Aorta (tissue), 5 donors: ENCODE measurements around the gene PYROXD2. TPM values are rescaled to one million over a fixed set of nuclear protein-coding genes. Genes with fewer than 3 reads are reported as not detected.

Source experiments
- ATAC-seq: fragments of 200-7000 bp; cut with Tn5 transposase; one replicate; pipeline ENCODE4 v1.9.1; 2022; ENCODE audit warnings: moderate library complexity; ENCODE audit not compliant: low FRiP score
- DNase-seq, 2 donors: peaks; one replicate each; pipeline ENCODE4 v3.0.0-alpha.2; 2020
- H3K27ac ChIP-seq, 2 donors: one replicate each; pipeline ENCODE4 v1.5.1; 2013; ENCODE audit warnings: low read length in 2 of 2, mild to moderate bottlenecking in 2 of 2, moderate library complexity in 2 of 2, control low read depth in 1 of 2, inconsistent platforms in 1 of 2, low read depth in 1 of 2
- H3K27me3 ChIP-seq, 2 donors: one replicate each; pipeline ENCODE4 v1.6.1; 2013; ENCODE audit warnings: control low read depth in 1 of 2, low read length in 1 of 2, mild to moderate bottlenecking in 1 of 2, moderate library complexity in 1 of 2; ENCODE audit not compliant: insufficient read depth in 2 of 2, control insufficient read depth in 1 of 2
- H3K36me3 ChIP-seq, 2 donors: one replicate each; pipeline ENCODE4 v1.6.1; 2013; ENCODE audit warnings: control low read depth in 1 of 2, low read length in 1 of 2, mild to moderate bottlenecking in 1 of 2; ENCODE audit not compliant: insufficient read depth in 2 of 2, control insufficient read depth in 1 of 2
- H3K4me1 ChIP-seq, 2 donors: one replicate each; pipeline ENCODE4 v1.6.1; 2013; ENCODE audit warnings: low read length in 2 of 2, control low read depth in 1 of 2, mild to moderate bottlenecking in 1 of 2, moderate library complexity in 1 of 2; ENCODE audit not compliant: insufficient read depth in 2 of 2, control insufficient read depth in 1 of 2
- H3K4me3 ChIP-seq, 2 donors: one replicate each; pipeline ENCODE4 v1.5.1; 2013; ENCODE audit warnings: low read length in 2 of 2, control low read depth in 1 of 2, mild to moderate bottlenecking in 1 of 2
- H3K9me3 ChIP-seq: one replicate; pipeline ENCODE4 v1.6.1; 2013; ENCODE audit warnings: mild to moderate bottlenecking, low read length; ENCODE audit not compliant: control insufficient read depth
- WGBS, 2 donors: extraction: QIAGEN DNeasy Blood & Tissue Kit; methylation state at CpG; one replicate each; pipeline ENCODE4 v1.1.7; 2013; 5-methylcytosine and 5-hydroxymethylcytosine counted together
- intact Hi-C, 2 donors: fragments of 100-400 bp; cut with DNase I; formaldehyde crosslinking; loops; one replicate each; pipeline versions ENCODE4 v1.14.2 to v1.15.0; 2022
- polyA plus RNA-seq, 2 donors: library from polyadenylated mRNA; stranded (reverse); fragments of 200-250 nt; gene quantifications; one replicate each; pipeline ENCODE4 v1.2.3, GENCODE V29; 2013
- total RNA-seq, 2 donors: library from RNA; stranded (reverse); fragmentation: NEBNext Ultra II Directional; extraction: Animal tissue kit (Norgen Biotek cat#: 25700); gene quantifications; one replicate each; pipeline ENCODE4 v1.2.1, GENCODE V29; 2021
- donor health status: healthy with polysubstance abuse.
- donor health status: Bipolar disorder and iron deficiency.
- donor health status: DM: no; HTN: no; CAD: no.
- donor health status: DM: no; HTN: no; CAD: no.
- donor health status: DM: yes; HTN: yes; CAD: no.

The PYROXD2 gene
- total and polyA plus RNA-seq, 4 donors = 1.8 to 21.9 (median 13.2) TPM

DNA sequence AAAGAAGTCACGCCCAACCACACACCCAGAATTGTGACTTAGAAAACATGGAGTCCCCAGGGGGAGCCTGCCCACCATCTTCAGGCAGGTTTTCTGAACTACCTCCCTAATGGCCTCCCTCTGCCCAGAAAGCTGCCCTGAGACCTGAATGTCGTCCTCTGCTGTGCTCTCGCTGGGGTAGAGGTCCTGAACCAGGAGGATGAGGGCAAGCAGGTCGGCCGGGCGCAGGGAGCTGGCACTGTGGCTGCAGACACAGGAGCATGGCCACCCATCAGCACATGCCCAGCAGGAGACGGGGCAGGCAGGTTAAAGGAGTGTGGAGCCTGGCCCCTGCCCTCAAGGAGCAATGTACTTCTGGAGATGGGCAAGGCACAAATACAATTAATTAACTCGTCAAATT is 15.4 kb upstream of the PYROXD2 start:
- Histone ChIP-seq H3K4me3 (no peak overlapping the region), H3K27ac (no peak overlapping the region), H3K27me3 (no peaks in the 10 kb centered on the region), H3K9me3 (no peaks in the 10 kb centered on the region), H3K36me3 (peaks cover 0 to 23% of the 10 kb centered on the region in 2 donors), H3K4me1 (no peaks in the 10 kb centered on the region)
- 98% methylated on average over 8 of the region's 8 CpGs for WGBS, 2 donors
- ATAC-seq = no peak
- no peak for DNase-seq
- intact Hi-C loops = no loop called here

DNA sequence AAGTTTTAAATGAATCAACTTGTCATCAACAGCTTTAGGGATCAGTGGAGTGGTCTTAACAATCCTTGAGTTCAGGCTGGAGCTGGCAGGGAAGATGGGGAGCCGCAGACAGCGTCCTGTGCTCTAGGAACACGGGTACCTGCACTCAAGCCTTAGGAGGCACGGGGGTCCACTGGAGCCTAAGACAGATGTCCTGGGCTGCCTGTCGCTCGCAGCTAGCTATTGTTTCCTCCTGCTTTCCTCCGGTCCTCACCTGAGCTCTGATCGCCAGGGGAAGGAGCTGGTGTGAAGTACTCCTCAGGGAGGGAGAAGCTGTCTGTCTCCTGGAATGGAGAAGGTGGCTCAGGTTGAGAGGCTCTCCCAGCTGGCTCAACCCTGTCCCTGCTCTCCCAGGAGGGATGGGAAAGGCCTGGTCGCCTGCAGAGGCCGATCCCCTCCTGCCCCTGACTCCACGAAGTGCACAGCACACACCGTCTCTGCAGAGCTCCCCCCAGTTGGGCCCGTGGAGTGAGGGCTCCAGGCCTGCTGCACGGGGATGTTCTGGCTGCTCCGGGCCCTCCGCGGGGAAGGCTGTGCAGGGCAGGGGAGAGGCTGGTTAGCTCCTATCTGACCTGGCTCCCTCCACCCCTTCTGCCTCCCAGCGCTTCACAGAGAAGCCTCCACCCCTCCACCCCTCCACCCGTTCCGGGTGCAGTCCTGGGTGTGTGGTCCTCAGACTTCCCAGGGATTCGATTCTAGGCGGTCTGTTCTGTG is 14.5 kb upstream of the PYROXD2 start:
- H3K27ac ChIP-seq = no peak overlapping the region
- H3K4me3 ChIP-seq = no peak overlapping the region
- no peaks in the 10 kb centered on the region for H3K27me3 ChIP-seq
- intact Hi-C loops = no loop called here
- WGBS, 2 donors = 95 to 96% methylated on average over 22 of the region's 22 CpGs
- no peak for ATAC-seq
- H3K36me3 ChIP-seq = peaks cover 0 to 17% of the 10 kb centered on the region in 2 donors
- no peaks in the 10 kb centered on the region for H3K4me1 ChIP-seq
- no peak for DNase-seq
- no peaks in the 10 kb centered on the region for H3K9me3 ChIP-seq

DNA sequence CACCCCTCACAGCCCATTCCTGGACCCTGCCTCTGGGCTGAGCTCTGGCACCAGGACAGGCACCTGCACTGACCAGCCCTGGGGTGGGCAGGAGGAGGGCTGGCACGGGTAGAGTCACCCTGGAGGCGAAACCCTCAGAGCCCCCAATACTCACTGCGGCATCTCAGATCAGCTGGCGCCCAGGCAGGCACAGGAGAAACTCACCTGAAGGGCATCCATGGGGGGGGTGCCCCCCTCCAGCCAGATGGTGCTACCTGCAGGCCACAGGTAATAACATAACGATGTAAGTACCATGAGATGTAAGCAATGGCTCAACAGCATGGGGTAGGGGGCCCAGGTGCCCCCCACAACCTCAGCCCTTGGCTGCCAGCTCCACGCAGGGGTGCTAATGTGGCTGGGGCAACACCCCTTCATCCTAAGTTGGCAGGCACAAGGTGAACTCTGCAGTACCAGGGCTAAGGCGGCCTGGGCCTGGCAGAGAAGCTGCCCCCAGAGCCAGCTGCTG is 12.1 kb upstream of the PYROXD2 start:
- Histone ChIP-seq H3K4me1 (no peaks in the 10 kb centered on the region), H3K9me3 (no peaks in the 10 kb centered on the region), H3K27me3 (no peaks in the 10 kb centered on the region), H3K36me3 (peaks cover 0 to 12% of the 10 kb centered on the region in 2 donors), H3K4me3 (no peak overlapping the region), H3K27ac (no peak overlapping the region)
- WGBS, 2 donors = 94 to 95% methylated on average over 7 of the region's 7 CpGs
- no peak for DNase-seq
- intact Hi-C loops = no loop called here
- no peak for ATAC-seq

DNA sequence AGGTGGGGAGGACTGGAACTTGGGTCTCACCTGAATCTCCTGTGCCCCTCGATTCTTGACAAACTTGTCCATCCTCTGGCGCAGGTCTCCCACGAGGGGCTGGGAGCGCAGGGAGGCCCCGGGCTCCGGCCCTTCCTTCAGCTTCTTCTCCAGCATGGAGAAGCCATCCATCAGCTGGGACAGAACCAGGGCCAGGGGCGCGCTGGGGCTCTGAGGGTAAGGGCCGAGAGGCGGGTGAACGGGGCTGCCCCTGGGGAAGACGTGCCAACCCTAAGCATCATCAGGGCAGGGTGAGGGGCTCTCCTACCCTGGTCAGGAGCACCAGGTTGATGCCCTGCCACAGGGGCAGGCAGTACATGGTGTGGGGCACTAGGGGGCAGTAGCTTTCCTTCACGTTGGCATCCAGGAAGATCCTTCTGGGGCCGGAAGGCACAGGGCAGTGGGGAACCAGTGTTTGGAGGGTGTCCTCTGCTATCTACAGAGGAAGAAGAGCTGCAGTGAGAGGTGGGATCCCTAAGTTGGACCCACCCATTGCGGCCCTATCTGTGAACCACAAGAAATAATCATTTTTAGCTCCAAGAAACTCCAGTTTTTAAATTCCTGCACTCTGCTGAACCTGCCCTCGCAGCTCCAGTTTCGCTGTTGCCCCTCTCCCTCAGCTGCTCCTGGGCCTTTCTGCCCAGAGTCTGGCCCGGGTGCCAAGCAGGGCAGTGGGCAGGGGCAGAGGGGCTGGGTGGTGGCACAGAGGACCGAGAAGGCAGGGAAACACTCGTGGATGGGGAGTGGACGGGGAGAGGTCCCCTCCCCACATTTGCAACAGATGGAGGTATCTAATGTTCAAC is 10.8 kb upstream of the PYROXD2 start:
- H3K4me3 ChIP-seq = no peak overlapping the region
- no peak overlapping the region for H3K27ac ChIP-seq
- ATAC-seq = no peak
- H3K4me1 ChIP-seq = no peaks in the 10 kb centered on the region
- no peaks in the 10 kb centered on the region for H3K27me3 ChIP-seq
- DNase-seq = no peak
- 83 to 84% methylated on average over 21 of the region's 21 CpGs for WGBS, 2 donors
- intact Hi-C loops = no loop called here
- H3K9me3 ChIP-seq = no peaks in the 10 kb centered on the region
- peaks cover 0 to 9% of the 10 kb centered on the region in 2 donors for H3K36me3 ChIP-seq

DNA sequence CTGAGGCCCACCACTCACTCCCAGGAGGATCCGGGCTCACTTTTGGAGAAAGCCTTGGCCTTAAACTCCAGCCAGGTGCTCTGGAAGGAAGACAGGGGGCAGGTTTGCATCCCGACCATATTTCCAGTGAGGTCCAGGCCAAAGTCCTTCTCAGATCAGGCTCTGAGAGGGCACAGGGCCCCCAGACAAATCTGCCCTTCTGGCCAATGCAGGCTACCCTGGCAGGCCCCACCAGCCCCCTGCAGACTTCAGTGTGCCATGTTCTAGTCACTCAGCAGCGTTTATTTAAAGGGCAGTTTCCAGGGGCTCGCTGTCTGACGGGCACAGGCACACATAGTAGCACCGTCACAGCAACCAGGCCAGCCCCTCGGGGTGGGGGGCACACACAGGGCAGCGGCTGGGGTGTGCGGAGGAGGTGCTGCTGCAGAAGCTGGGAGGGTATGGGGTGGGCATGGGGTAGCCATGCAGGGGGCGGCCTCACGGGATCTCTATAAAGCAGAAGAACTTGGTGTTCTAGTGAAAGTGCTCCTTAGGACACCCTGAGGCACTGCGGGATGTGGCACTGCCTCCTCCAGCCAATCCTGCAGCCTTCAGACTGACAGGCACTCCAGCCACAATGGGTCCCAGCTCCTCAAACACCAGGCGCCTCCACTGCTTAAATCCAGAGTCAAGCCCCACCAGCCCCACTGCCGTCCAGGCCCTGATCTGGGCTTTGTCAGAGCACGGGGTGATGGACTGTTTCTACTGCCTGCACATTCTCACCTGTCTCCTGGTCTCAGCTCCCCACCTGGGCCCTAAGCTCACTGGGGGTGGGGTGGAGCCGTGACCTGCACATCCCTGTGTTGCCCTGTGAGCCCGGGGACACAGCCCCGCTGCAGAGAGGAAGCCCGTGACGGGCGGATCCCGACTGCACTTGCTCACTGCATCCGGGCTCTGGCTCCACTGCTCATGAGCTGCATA is 9.6 kb upstream of the PYROXD2 start:
- H3K27ac ChIP-seq = no peak overlapping the region
- H3K4me1 ChIP-seq = no peaks in the 10 kb centered on the region
- DNase-seq = no peak
- intact Hi-C loops = no loop called here
- no peak overlapping the region for H3K4me3 ChIP-seq
- no peak for ATAC-seq
- H3K27me3 ChIP-seq = no peaks in the 10 kb centered on the region
- no peaks in the 10 kb centered on the region for H3K9me3 ChIP-seq
- peaks cover 0 to 6% of the 10 kb centered on the region in 2 donors for H3K36me3 ChIP-seq
- 90 to 91% methylated on average over 23 of the region's 23 CpGs for WGBS, 2 donors

DNA sequence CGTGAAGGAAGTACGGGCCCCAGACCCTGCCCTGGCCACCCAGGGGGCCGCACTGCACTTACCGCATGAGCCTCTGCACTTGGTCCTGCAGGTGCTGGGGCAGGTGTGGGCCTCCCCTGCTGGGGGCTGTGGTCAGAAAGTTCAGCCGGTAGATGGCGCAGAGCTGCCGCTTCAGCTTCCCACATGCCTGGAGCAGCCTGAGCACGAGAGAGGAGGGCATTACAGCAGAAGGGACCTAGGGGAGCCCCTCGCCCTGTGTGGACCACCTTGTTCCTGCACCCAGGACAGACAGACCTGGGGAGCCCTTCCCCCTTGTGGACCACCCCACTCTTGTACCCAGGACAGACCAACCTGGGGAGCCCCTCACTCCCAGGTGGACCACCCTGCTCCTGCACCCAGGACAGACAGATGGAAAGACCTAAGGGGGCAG is 8.7 kb upstream of the PYROXD2 start:
- DNase-seq (no peak), ATAC-seq (no peak)
- Histone ChIP-seq H3K36me3 (peaks cover 0 to 3% of the 10 kb centered on the region in 2 donors), H3K27ac (no peak overlapping the region), H3K4me3 (no peak overlapping the region), H3K9me3 (no peaks in the 10 kb centered on the region), H3K4me1 (no peaks in the 10 kb centered on the region), H3K27me3 (no peaks in the 10 kb centered on the region)
- intact Hi-C loops = no loop called here
- 82 to 84% methylated on average over 9 of the region's 9 CpGs for WGBS, 2 donors

DNA sequence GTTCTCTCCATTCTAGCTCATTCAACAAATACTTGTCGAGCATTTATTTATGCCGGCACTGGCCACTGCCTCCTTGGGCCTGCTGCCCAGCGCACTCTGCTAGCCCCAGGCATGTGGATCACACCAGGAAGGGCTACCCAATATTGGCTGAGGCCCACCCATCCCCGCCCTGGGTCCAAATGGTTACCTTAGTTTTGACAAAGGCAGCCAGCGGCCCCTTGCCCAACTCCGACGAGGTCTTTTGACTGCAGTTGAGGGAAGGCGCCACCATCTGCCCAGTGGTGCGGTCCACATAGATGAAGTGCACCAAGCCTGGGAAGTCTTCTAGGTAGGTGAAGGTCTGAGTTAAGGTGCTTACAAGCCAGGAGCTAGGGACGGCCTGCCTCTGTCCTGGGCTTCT is 7.2 kb upstream of the PYROXD2 start:
- Histone ChIP-seq H3K9me3 (no peaks in the 10 kb centered on the region), H3K27ac (no peak overlapping the region), H3K27me3 (no peaks in the 10 kb centered on the region), H3K4me1 (no peaks in the 10 kb centered on the region), H3K4me3 (no peak overlapping the region), H3K36me3 (peaks cover 0 to 4% of the 10 kb centered on the region in 2 donors)
- 90 to 93% methylated on average over 10 of the region's 10 CpGs for WGBS, 2 donors
- intact Hi-C loops = no loop called here
- ATAC-seq (no peak), DNase-seq (no peak)

DNA sequence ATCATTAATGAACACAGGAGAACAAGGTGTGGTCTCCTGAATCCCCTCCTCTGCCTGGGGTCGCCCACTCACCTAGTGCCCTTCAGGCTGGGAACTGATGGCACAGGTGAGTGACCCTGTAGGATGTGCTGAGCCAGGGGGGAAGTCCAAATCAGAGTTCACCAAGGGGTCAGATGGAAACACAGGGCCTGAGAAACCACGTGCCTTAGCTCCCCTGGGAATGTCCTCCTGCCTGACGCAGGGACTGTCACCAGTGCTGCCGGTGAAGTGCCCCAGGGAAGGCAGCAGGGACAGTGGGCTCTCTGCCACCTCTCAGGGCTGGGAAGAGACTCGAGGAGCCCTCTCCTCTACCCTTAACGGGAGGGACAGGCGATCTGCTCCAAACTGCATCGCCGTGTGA is 5.8 kb upstream of the PYROXD2 start:
- Histone ChIP-seq H3K36me3 (peaks cover 0 to 2% of the 10 kb centered on the region in 2 donors), H3K27ac (no peak overlapping the region), H3K9me3 (no peaks in the 10 kb centered on the region), H3K27me3 (no peaks in the 10 kb centered on the region), H3K4me3 (no peak overlapping the region), H3K4me1 (no peaks in the 10 kb centered on the region)
- no peak for DNase-seq
- 72 to 73% methylated on average over 9 of the region's 9 CpGs for WGBS, 2 donors
- intact Hi-C loops = no loop called here
- ATAC-seq = no peak
